Peyer's patch (tissue), 4 donors: Measurements from ENCODE around the gene MCUB. TPM values are rescaled to one million over a fixed set of nuclear protein-coding genes. Genes with fewer than 3 reads are reported as not detected.

Experiments
- DNase-seq, 3 donors: peaks; one replicate each; pipeline ENCODE4 v3.0.0-alpha.2; 2017 to 2019
- H3K27ac ChIP-seq, 4 donors: fragments of 200-600 bp; sonication (generic); one replicate each; pipeline ENCODE4 v1.5.1; 2016 to 2019
- H3K27me3 ChIP-seq, 2 donors: fragments of 200-600 bp; sonication (generic); one replicate each; pipeline ENCODE4 v1.5.1; 2019
- H3K36me3 ChIP-seq, 3 donors: fragments of 200-600 bp; sonication (generic); one replicate each; pipeline ENCODE4 v1.5.1; 2016 to 2019
- H3K4me1 ChIP-seq, 4 donors: fragments of 200-600 bp; sonication (generic); one replicate each; pipeline ENCODE4 v1.5.1; 2016 to 2019
- H3K4me3 ChIP-seq, 4 donors: fragments of 200-600 bp; sonication (generic); 1 replicate in 3 of 4; 2 replicates in 1 of 4; pipeline ENCODE4 v1.5.1; 2016 to 2019; ENCODE audit warnings: mild to moderate bottlenecking in 1 of 4
- H3K9me3 ChIP-seq, 4 donors: fragments of 200-600 bp; sonication (generic); one replicate each; pipeline ENCODE4 v1.5.1; 2016 to 2019; ENCODE audit warnings: mild to moderate bottlenecking in 1 of 4
- CTCF ChIP-seq, 6 experiments: fragments of 450-650 bp in 4 of 6; fragments of 200-600 bp in 2 of 6; sonication (generic) in 1 of 6; IDR thresholded peaks; one replicate each; pipeline ENCODE4 v1.5.1; 2017 to 2019; ENCODE audit warnings: antibody characterized with exemption in 6 of 6, mild to moderate bottlenecking in 3 of 6, moderate library complexity in 1 of 6
- POLR2A ChIP-seq, 2 donors: fragments of 450-650 bp; IDR thresholded peaks; one replicate each; pipeline ENCODE4 v1.5.1; 2017; ENCODE audit warnings: antibody characterized with exemption in 2 of 2, mild to moderate bottlenecking in 2 of 2, moderate library complexity in 2 of 2
- total RNA-seq, 4 donors: library from RNA; depleted of rRNA; stranded (reverse); fragments of >200 nt; gene quantifications; one replicate each; pipeline ENCODE4 v1.1.0, GENCODE V29; 2016

The MCUB gene
- total RNA-seq, 4 donors from 2014 or later = 3.8 to 22.3 (median 5.5) TPM

- Histone ChIP-seq H3K4me1 (no peaks in the 10 kb centered on the region), H3K4me3 (no peak overlapping the region), H3K27me3 (no peaks in the 10 kb centered on the region), H3K27ac (peak overlapping the region in 1 of 4 donors; percentile 39), H3K36me3 (no peaks in the 10 kb centered on the region), H3K9me3 (no peaks in the 10 kb centered on the region)
- TF ChIP-seq POLR2A (IDR thresholded peaks at IDR 0.05) = no peak
- no peak for TF ChIP-seq CTCF (IDR thresholded peaks at IDR 0.05)
- no peak for DNase-seq
Observed at GRCh38 chr4:109645874-109646710, 86.0 kb downstream of the MCUB start.

- H3K27me3 ChIP-seq = no peaks in the 10 kb centered on the region
- H3K9me3 ChIP-seq = peaks cover 0 to 8% (median 0%) of the 10 kb centered on the region in 4 donors
- DNase-seq = no peak
- H3K4me3 ChIP-seq = no peak overlapping the region
- peak overlapping the region; percentile 43 to 63 (median 46) for H3K27ac ChIP-seq
- TF ChIP-seq POLR2A (IDR thresholded peaks at IDR 0.05) (no peak), CTCF (IDR thresholded peaks at IDR 0.05) (no peak)
- no peaks in the 10 kb centered on the region for H3K4me1 ChIP-seq
- H3K36me3 ChIP-seq = no peaks in the 10 kb centered on the region
Observed at GRCh38 chr4:109648266-109648996, 88.4 kb downstream of the MCUB start.

- Histone ChIP-seq H3K27ac (peak overlapping the region; percentile 40 to 46 (median 44)), H3K9me3 (peaks cover 0 to 8% (median 0%) of the 10 kb centered on the region in 4 donors), H3K27me3 (no peaks in the 10 kb centered on the region), H3K4me1 (no peaks in the 10 kb centered on the region), H3K36me3 (no peaks in the 10 kb centered on the region), H3K4me3 (no peak overlapping the region)
- TF ChIP-seq CTCF (IDR thresholded peaks at IDR 0.05) (no peak), POLR2A (IDR thresholded peaks at IDR 0.05) (no peak)
- no peak for DNase-seq
Observed at GRCh38 chr4:109648997-109649575, 89.0 kb downstream of the MCUB start.

GRCh38 chr4:109649872-109650271 lies 89.8 kb downstream of the MCUB start:
- no peak overlapping the region for H3K4me3 ChIP-seq
- peaks cover 0 to 8% (median 0%) of the 10 kb centered on the region in 4 donors for H3K9me3 ChIP-seq
- TF ChIP-seq CTCF (IDR thresholded peaks at IDR 0.05) (no peak), POLR2A (IDR thresholded peaks at IDR 0.05) (no peak)
- DNase-seq = no peak
- no peaks in the 10 kb centered on the region for H3K27me3 ChIP-seq
- peak overlapping the region in 3 of 4 donors; percentile 35 to 50 (median 46) for H3K27ac ChIP-seq
- H3K4me1 ChIP-seq = no peaks in the 10 kb centered on the region
- no peaks in the 10 kb centered on the region for H3K36me3 ChIP-seq

GRCh38 chr4:109655396-109655795 lies 95.3 kb downstream of the MCUB start:
- DNase-seq = no peak
- H3K4me3 ChIP-seq = no peak overlapping the region
- no peaks in the 10 kb centered on the region for H3K27me3 ChIP-seq
- TF ChIP-seq POLR2A (IDR thresholded peaks at IDR 0.05) = no peak
- TF ChIP-seq CTCF (IDR thresholded peaks at IDR 0.05) = no peak
- no peak overlapping the region for H3K27ac ChIP-seq
- no peaks in the 10 kb centered on the region for H3K4me1 ChIP-seq
- H3K36me3 ChIP-seq = no peaks in the 10 kb centered on the region
- H3K9me3 ChIP-seq = peaks cover 0 to 8% (median 0%) of the 10 kb centered on the region in 4 donors
